Measurements from ENCODE around the gene GRAMD1A. TPM values are rescaled to one million over a fixed set of nuclear protein-coding genes. Genes with fewer than 3 reads are reported as not detected.

GRAMD1A gene
- total RNA-seq, 1 experiment from 2014 or later = 125 TPM

- Mint-ChIP-seq H3K9me3 (peaks cover 0 to 2% of the 10 kb centered on the region in 2 experiments; a peak in 3 of 5 replicates), H3K4me1 (peaks cover 42 to 55% of the 10 kb centered on the region in 2 experiments), H3K27ac (no peak overlapping the region), H3K36me3 (ENCODE audit: insufficient read depth in 1 of 3, low read depth in 3 of 3) (peaks cover 30 to 33% (median 30%) of the 10 kb centered on the region in 3 experiments), H3K4me3 (peak overlapping the region; percentile 98 to 100; a peak in 3 of 5 replicates), H3K27me3 (ENCODE audit: low read depth) (no peaks in the 10 kb centered on the region; the same call in 1 of the 2 replicates)
- H3K27ac ChIP-seq (ENCODE audit: insufficient read length, low read depth, low read length) = no peak overlapping the region
- WGBS (ENCODE audit: extremely low coverage, insufficient read length, low lambda C conversion rate) = no CpG with 5 or more reads among the region's 37 CpGs
- no peak overlapping the region for H3K56ac ChIP-seq (ENCODE audit: insufficient read length, low read depth, low read length)
- H2AK5ac ChIP-seq (ENCODE audit: insufficient read length, low read length) = no peak overlapping the region
- no peak overlapping the region for H4K91ac ChIP-seq (ENCODE audit: insufficient read length, low read depth, low read length)
- no peak overlapping the region for H3K9ac ChIP-seq (ENCODE audit: extremely low read depth, insufficient read length, low read length)
- H2AFZ ChIP-seq (ENCODE audit: low read length) = no peak overlapping the region
- no peak overlapping the region for H2BK5ac ChIP-seq (ENCODE audit: insufficient read length, low read length)
- H3K4ac ChIP-seq (ENCODE audit: low read depth, low read length) = no peak overlapping the region
- H3K9me3 ChIP-seq (ENCODE audit: control insufficient read depth, low read depth, low read length) = no peaks in the 10 kb centered on the region
- H4K20me1 ChIP-seq (ENCODE audit: control insufficient read depth, insufficient read depth, insufficient read length) = no peaks in the 10 kb centered on the region
- no peak overlapping the region for H2BK20ac ChIP-seq (ENCODE audit: low read depth, low read length, poor library complexity, severe bottlenecking)
- H2BK15ac ChIP-seq (ENCODE audit: low read depth, low read length) = no peak overlapping the region
- no peak overlapping the region for H3K18ac ChIP-seq (ENCODE audit: insufficient read length, low read depth, low read length)
- no peaks in the 10 kb centered on the region for H3K27me3 ChIP-seq (ENCODE audit: insufficient read depth, low read length)
- H3K79me2 ChIP-seq (ENCODE audit: insufficient read depth, low read length) = peaks cover 34% of the 10 kb centered on the region; the same call in 1 of the 2 replicates
- no peak overlapping the region for H2BK120ac ChIP-seq (ENCODE audit: low read depth, low read length, poor library complexity, severe bottlenecking)
- no peak overlapping the region for H3K14ac ChIP-seq (ENCODE audit: insufficient read depth, low read length)
- no peak overlapping the region for H3K23ac ChIP-seq (ENCODE audit: insufficient read length, low read depth, low read length)
- no peak for TF ChIP-seq CTCF (conservative IDR thresholded peaks at IDR 0.05)
- H3T11ph ChIP-seq (ENCODE audit: low read length) = no peak overlapping the region
- no peak overlapping the region for H4K8ac ChIP-seq (replicated peaks; ENCODE audit: insufficient read length, low read depth, low read length)
- peaks cover 21% of the 10 kb centered on the region for H3K23me2 ChIP-seq (ENCODE audit: insufficient read length, low read depth, low read length, poor library complexity, severe bottlenecking)
- peaks cover 3% of the 10 kb centered on the region; the same call in 1 of the 2 replicates for H3K4me1 ChIP-seq (ENCODE audit: insufficient read depth, low read length)
- H3K79me1 ChIP-seq (ENCODE audit: insufficient read depth, low read depth, low read length, poor library complexity, severe bottlenecking) = peaks cover 3% of the 10 kb centered on the region
- no peak overlapping the region for H2BK12ac ChIP-seq (ENCODE audit: insufficient read length, low read depth, low read length)
- DNase-seq = no peak
- H4K5ac ChIP-seq (ENCODE audit: insufficient read length, low read depth, low read length) = no peak overlapping the region
- H3K4me2 ChIP-seq (ENCODE audit: insufficient read depth, insufficient read length, low read length) = no peak overlapping the region
These were observed 169 bp downstream of the GRAMD1A start for GRCh38 chr19:35000338-35000646.
